Kidney tubule cell (primary cell): Measurements from ENCODE around the gene RNF43.

ENCODE experiments used
- DNase-seq: peaks from one replicate; pipeline ENCODE4 v3.0.0-alpha.2; 2018; ENCODE audit warnings: low spot score

Gene RNF43

GRCh38 chr17:58417300-58418092 lies at the start of gene RNF43:
Gene RNF43 (minus strand): TSS chr17:58417534. CDS start chr17:58415577, 1,957 bp downstream.
- DNase-seq: peak; percentile 98

- DNase-seq: no peak
Measured at GRCh38 chr17:58455491-58455890, 38.2 kb upstream of the RNF43 start.

GRCh38 chr17:58452738-58453137 lies 35.4 kb upstream of the RNF43 start:
- peak; percentile 42 for DNase-seq

DNA sequence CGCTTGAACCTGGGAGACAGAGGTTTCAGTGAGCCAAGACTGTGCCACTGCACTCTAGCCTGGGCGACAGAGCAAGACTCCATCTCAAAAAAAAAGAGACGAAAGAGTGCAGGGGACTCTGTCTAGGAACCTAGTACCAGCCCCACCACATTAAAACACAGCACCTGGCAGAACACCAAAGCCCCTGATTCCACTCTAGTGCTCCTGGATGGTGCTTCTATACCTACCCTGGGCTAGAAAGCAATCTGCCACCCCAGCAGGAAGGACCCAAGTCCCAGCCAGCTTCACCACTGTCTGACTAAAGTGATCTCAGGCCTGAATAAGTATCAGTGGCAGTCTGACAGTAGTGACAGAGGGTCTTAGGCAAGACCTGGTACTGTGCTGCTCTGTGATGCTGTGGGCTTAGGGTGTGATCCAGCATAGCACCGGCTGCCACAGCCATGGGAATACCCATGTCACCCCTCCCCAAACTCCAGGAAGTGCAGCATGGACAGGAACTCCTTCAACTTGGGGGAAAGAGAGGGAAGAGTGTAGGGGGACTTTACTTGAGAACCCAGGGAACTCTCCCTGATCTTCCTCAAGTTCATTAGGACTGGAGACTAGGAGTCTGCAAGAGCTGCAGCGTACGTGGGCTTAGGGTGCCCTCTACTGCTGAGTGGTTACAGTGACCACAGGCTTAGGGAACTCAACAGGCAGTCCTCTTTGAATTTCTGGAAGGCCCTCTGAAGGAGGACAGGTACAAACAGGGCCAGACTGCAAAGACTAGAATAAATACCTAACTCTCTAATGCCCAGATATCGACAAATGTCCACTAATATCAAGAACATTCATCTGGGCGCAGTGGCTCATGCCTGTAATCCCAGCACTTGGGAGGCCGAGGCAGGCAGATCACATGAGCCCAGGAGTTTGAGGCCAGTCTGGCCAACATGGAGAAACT lies 30.0 kb upstream of the RNF43 start:
- DNase-seq: peak; percentile 83

DNA sequence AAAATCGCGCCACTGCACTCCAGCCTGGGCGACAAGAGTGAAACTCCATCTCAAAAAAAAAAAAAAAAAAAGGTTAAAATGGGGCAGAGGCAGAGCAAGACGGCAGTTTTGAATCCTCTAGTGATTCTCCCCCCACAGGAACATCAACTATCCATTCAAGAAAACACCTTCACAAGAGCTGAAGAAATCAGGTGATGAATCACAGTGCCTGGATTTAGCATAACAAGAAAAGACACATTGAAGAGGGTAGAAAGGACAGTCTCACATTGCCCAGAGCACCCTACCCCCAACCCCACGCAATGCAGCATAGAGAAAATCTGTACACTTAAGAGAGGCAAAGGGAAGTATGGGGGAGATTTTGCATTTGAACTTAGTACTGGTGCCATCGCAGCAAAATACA lies 28.8 kb upstream of the RNF43 start:
- DNase-seq: no peak

- no peak for DNase-seq
Measured at GRCh38 chr17:58436805-58437239, 19.5 kb upstream of the RNF43 start.

DNA sequence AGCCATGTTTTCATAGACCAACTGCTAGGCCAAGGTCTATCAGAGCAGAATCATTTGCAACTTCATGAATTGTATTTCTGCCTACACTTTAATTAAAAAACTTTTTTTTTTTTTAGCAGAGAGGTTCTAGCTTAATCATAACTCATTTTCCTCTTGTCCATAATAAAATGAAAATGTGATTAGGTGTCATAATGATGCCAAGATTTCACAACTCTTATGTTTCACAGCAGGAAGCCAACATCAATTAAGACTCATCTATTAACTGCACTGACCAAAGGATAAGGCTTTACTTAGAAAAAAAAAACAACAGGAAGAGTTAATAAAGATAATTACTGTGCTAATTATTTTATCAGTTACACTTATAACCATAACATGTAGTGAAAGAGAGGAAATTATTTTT lies 18.9 kb upstream of the RNF43 start:
- no peak for DNase-seq

GRCh38 chr17:58432806-58433573 lies 15.7 kb upstream of the RNF43 start:
- DNase-seq: no peak

- no peak for DNase-seq
Measured at GRCh38 chr17:58427807-58428206, 10.5 kb upstream of the RNF43 start.

DNA sequence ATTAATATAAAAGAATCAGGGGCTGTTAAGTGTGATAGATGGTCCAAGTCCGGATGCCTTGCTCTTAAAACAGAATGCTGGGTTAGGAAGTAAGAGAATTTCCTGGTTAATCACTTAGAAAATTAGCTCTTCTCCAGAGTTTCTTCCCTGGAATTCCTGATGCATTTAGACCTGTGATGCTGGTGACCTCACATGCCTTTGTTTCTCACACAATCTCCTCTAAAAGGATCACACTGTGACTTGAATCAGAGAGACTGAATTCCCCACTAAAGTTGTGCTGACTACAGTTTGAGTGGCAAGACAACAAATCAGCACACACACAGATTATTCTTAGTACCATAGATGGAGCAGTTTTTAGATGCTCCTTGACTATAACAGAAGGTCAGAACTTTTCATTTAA lies 4.4 kb upstream of the RNF43 start:
- DNase-seq: no peak

GRCh38 chr17:58420827-58421226 lies 3.5 kb upstream of the RNF43 start:
- no peak for DNase-seq

DNA sequence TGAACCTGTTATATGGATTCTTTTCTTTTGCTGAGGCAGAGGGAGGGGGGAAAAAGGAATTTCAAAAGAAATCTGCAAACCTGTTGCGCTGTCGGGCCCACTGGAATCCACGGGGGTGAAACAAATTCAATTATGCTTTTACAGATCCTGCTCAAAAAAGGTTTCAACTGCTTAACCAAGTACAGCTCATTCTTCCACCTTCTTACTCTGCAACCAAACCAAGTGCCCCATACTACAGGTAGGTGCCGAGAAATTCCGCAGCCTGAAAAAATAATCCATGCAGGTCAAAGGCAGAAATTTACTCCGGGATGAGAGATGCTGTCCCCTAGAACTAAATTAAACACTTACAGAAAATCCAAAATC lies 416 bp downstream of the RNF43 start:
- no peak for DNase-seq

- no peak for DNase-seq
Measured at GRCh38 chr17:58416396-58416795, 938 bp downstream of the RNF43 start.

GRCh38 chr17:58415371-58416055 lies 1.8 kb downstream of the RNF43 start:
- peak; percentile 43 for DNase-seq

DNA sequence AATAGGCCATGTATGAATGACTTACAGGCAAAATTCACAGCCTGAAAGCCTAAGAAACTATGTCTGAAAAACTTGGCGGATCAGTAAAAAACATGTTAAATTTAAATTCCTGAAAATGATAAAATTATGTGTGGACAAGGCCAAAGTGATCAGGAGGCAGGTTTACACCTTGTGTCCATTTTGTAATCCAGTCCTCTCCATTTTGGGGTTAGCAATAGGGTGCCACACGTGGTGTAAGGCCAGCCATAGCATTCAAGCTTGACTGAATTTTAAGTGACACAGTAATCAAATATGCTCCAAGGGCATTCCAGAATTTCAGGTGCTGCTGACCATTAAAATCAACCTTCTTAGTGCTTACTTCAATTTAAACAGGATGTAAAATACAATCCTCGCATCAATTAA lies 2.7 kb downstream of the RNF43 start:
- DNase-seq: peak; percentile 71

DNA sequence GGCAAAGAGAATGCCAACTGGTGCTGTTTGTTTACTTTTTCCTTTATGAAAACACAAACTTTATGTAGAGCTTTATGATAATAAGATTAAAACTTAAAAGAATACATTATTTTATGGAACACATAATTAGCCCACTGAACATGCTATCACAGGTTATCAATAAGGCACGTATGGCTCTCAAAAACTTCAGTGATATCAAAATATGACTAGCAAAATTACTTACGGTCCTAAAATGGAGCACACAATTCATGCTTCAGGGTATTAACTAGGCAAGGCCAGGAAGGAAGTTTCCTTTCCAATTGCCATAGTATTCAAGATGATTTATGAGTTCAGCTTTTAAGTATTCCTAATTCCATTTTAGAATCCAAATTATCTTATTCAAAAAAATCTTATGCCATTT lies 3.6 kb downstream of the RNF43 start:
- DNase-seq: no peak

GRCh38 chr17:58412961-58413586 lies 4.3 kb downstream of the RNF43 start:
- no peak for DNase-seq

GRCh38 chr17:58412064-58412703 lies 5.2 kb downstream of the RNF43 start:
- DNase-seq: no peak

DNA sequence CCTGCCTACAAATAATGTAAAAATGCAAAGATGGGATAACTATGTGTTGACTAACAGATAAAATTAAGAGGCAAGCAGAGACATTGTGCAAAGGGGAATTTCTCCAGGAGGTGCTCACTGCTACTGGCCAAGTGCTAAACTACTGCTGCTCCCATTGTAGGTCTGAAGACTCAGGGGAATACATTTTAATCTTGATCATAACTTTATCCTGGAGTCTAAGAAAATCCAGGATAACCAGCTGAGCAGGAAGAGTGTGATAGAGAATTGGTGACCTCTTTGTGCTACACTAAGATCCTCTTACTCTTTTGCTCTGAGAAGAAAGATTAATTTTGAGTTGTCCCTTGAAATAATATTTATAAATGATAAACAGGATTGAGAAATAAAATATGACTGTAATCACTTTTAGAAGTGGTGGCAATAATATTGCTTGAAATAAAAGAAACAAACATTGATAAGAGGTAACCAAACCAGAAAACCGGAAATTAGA lies 5.9 kb downstream of the RNF43 start:
- no peak for DNase-seq

- no peak for DNase-seq
Measured at GRCh38 chr17:58410714-58411407, 6.5 kb downstream of the RNF43 start.
